ENCODE results near the gene USP6NL. TPM values are rescaled to one million over a fixed set of nuclear protein-coding genes. Genes with fewer than 3 reads are reported as not detected.

The USP6NL gene
- total RNA-seq, 1 donor from 2014 or later = 7.9 TPM

DNA sequence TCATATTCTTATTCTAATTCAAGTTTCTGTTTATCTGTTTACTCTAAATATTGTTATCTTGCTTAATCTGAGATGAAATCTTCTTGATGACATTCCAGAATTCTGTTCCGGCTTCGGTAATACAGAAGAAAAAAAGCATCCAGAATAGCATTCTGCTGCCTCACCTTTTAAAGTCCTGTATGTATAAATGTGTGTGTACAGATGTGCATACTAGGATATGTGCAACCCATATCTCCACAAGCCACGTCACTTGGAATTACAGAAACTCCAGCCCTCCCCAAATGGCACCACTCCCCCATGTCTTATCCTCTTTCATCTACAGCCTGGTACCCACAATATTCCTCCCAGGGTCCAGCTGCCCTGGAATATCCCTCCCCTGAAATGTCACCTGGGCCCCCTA lies 27.9 kb upstream of the USP6NL start:
- no peaks in the 10 kb centered on the region for H3K4me1 ChIP-seq
- intact Hi-C loops (cut with micrococcal nuclease) = no loop called here
- no peak overlapping the region for H3K4me3 ChIP-seq
- DNase-seq = no peak
- H3K9me3 ChIP-seq (replicated peaks) = no peaks in the 10 kb centered on the region
- TF ChIP-seq, protein P1, sequence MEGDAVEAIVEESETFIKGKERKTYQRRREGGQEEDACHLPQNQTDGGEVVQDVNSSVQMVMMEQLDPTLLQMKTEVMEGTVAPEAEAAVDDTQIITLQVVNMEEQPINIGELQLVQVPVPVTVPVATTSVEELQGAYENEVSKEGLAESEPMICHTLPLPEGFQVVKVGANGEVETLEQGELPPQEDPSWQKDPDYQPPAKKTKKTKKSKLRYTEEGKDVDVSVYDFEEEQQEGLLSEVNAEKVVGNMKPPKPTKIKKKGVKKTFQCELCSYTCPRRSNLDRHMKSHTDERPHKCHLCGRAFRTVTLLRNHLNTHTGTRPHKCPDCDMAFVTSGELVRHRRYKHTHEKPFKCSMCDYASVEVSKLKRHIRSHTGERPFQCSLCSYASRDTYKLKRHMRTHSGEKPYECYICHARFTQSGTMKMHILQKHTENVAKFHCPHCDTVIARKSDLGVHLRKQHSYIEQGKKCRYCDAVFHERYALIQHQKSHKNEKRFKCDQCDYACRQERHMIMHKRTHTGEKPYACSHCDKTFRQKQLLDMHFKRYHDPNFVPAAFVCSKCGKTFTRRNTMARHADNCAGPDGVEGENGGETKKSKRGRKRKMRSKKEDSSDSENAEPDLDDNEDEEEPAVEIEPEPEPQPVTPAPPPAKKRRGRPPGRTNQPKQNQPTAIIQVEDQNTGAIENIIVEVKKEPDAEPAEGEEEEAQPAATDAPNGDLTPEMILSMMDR (IDR thresholded peaks at IDR 0.05; ENCODE audit: borderline replicate concordance) = no peak
- no peaks in the 10 kb centered on the region for H3K36me3 ChIP-seq
- H3K27ac ChIP-seq (replicated peaks) = no peak overlapping the region
- H3K27me3 ChIP-seq (ENCODE audit: low read depth) = peaks cover 6% of the 10 kb centered on the region

DNA sequence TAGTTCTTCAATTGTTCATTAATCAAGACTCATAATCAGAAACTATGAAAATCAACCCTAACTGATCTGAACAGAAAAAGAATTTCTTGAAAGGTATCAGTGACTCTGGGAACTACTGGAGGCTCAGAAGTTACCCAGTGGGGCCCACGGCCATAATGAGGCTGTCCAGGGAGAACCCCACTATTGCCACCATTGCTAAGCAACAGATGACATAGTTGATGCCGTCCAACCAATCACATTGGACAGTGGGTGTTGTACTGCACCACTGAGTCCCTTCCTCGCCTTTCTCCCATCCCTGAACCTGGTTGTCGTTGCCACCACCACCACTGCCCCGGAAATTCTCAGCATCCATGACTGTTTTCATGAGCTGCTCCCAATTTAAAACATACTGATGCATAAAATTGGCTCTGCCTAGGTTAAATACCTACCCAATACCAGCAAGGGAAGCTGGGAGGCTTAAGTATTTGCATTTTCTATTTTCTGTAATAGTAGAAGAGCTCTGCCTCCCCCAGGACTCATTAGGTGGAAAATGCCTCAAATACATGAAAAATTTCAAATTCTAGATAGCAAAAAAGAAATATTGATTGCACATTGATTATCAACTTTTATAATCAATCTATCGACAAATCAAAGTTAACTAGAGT lies 26.7 kb upstream of the USP6NL start:
- DNase-seq = no peak
- Histone ChIP-seq H3K27ac (replicated peaks) (no peak overlapping the region), H3K4me3 (no peak overlapping the region), H3K9me3 (replicated peaks) (no peaks in the 10 kb centered on the region), H3K36me3 (no peaks in the 10 kb centered on the region), H3K27me3 (ENCODE audit: low read depth) (peaks cover 6% of the 10 kb centered on the region), H3K4me1 (no peaks in the 10 kb centered on the region)
- intact Hi-C loops (cut with micrococcal nuclease) = no loop called here
- TF ChIP-seq, protein P1 (IDR thresholded peaks at IDR 0.05; ENCODE audit: borderline replicate concordance) = no peak

DNA sequence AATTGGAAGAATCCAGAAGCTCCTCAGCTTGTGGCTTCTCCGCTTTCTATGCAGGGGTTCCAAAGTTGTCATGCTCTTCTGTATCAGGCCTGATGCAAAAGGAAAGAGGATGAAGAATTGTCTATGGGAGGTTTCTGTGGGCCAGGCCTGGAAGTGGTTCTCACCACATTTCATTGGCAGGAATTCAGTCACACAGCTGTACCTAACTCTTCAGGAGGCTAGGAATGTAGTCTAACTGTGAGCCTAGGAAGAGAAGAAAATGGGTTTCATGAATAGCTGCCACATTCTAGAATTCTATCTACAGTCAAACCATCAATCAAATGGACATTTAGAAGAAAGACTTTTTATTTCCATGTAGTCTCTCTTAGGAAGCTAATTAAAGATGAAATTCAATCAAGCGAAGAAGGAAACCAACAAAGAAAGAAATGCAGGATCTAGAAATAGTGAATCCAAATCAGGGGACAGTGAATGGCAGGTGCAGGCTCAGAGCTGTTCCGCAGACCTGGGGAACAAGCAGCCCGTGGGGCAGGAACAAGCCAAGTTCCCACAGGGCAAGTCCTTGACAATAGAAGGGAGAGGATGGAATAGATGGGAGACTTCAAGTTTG lies 25.4 kb upstream of the USP6NL start:
- no peaks in the 10 kb centered on the region for H3K9me3 ChIP-seq (replicated peaks)
- H3K36me3 ChIP-seq = no peaks in the 10 kb centered on the region
- H3K27me3 ChIP-seq (ENCODE audit: low read depth) = no peaks in the 10 kb centered on the region
- H3K4me1 ChIP-seq = no peaks in the 10 kb centered on the region
- no peak overlapping the region for H3K4me3 ChIP-seq
- intact Hi-C loops (cut with micrococcal nuclease) = no loop called here
- no peak overlapping the region for H3K27ac ChIP-seq (replicated peaks)
- DNase-seq = no peak
- TF ChIP-seq, protein P1 (IDR thresholded peaks at IDR 0.05; ENCODE audit: borderline replicate concordance) = no peak

DNA sequence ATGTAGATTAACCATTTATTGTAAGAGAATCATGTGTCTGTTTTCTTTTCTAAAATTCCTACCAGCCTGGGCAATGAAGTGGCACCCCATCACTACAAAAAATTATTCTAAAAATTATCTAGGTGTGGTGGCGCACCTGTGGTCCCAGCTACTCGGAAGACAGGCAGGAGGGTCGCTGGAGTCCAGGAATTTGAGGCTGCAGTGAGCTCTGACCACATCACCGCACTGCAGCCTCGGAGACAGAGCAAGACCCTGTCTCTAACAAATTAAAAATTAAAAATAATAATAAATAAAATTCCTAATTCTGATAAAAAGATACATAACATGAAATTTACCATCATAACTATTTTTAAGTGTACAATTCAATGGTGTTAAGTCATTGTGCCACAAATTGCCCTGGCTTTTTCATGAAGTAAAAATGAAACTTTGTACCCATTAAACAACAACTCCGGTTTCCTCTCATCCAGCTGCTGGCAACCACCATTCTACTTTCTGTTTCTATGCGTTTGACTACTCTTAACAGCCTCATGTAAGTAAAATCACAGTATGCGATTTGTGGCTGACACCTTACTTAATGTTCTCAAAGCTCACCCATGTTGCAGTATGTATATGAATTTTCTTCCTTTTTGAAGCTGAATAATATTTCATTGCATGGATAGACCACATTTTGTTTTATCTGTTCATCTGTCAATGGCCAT lies 20.6 kb upstream of the USP6NL start:
- no peak overlapping the region for H3K27ac ChIP-seq (replicated peaks)
- intact Hi-C loops (cut with micrococcal nuclease) = no loop called here
- H3K36me3 ChIP-seq = no peaks in the 10 kb centered on the region
- TF ChIP-seq, protein P1 (IDR thresholded peaks at IDR 0.05; ENCODE audit: borderline replicate concordance) = no peak
- H3K27me3 ChIP-seq (ENCODE audit: low read depth) = no peaks in the 10 kb centered on the region
- DNase-seq = no peak
- no peak overlapping the region for H3K4me3 ChIP-seq
- no peaks in the 10 kb centered on the region for H3K9me3 ChIP-seq (replicated peaks)
- no peaks in the 10 kb centered on the region for H3K4me1 ChIP-seq

DNA sequence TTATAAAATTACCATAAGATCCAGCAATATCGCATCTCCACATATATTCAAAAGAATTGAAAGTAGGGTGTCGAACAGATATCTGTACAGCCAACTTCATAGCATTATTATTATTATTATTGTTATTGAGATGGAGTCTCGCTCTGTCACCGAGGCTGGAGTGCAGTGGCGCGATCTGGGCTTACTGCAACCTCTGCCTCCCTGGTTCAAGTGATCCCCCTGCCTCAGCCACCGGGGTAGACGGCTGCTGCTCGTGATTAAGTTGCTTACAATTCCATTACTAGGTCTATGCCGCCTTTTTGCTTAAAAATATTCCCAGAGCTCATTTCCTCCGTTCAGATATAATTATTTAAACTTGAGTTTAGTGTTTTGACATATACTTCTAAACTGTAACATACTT lies 19.8 kb upstream of the USP6NL start:
- no peaks in the 10 kb centered on the region for H3K27me3 ChIP-seq (ENCODE audit: low read depth)
- no peak overlapping the region for H3K4me3 ChIP-seq
- H3K27ac ChIP-seq (replicated peaks) = no peak overlapping the region
- DNase-seq = no peak
- intact Hi-C loops (cut with micrococcal nuclease) = no loop called here
- no peaks in the 10 kb centered on the region for H3K4me1 ChIP-seq
- TF ChIP-seq, protein P1 (IDR thresholded peaks at IDR 0.05; ENCODE audit: borderline replicate concordance) = no peak
- no peaks in the 10 kb centered on the region for H3K9me3 ChIP-seq (replicated peaks)
- no peaks in the 10 kb centered on the region for H3K36me3 ChIP-seq
